Stimulated activated CD4-positive, alpha-beta T cell treated with anti-CD3 and anti-CD28 coated beads, Interleukin-1b, Interleukin-23, amount 100 ng/mL, for 1 hour (primary cell): ENCODE results near the gene PID1.

Experiments
- DNase-seq, 2 donors: peaks; one replicate each; pipeline ENCODE4 v3.0.0-alpha.2; 2020; ENCODE audit warnings: low read depth in 2 of 2

The PID1 gene

DNA sequence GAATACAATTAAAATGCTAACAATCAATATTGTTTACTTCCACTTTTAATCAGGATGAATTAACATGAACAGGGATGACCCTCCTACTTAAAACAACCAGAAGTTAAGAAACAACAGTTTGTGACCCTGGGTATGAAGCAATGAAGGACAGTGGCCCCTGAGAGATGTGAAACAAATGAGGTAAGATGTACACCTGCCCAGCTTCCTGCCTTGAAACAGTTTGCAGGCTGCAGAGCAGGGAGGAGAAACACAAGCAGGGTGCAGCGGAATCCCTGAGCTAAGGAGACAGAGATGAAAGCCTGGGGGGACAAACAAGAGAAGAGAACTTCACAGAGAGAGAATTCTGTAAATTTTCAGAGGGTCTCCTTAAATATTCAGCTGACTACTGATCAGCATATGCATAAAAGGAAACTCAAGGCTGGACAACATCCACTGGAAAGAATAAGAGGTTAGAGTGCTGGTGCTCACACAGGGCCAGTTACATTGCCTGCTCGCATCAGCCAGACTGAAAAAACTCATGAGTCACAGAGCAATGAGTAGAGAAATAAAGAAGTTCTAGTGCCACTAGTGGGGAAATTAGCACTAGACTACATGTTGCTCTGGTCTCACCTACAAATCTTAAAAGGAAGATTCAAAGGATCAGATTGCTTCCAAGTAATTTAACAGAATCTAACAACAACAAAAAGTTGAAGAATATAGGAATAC, 106.4 kb downstream of the PID1 start:
- no peak for DNase-seq

DNA sequence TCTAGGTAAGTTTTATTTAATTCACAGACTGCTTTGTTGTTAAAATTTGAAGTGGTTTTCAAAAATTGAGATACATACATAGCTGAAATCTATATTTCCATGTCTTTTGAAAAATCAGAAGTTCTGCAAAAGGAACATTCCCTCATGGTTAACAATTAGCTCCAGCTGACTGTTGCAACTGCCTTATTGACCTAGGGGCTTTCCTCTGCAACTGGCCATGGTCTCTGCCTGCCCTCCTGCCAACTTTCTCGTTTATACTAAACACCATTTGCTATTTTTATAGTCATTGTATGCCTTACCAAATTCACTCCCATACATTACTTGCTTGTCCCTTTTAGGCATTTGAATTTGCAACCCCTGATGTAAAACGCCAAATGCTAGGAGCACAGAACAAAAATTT, 107.2 kb downstream of the PID1 start:
- no peak for DNase-seq

DNA sequence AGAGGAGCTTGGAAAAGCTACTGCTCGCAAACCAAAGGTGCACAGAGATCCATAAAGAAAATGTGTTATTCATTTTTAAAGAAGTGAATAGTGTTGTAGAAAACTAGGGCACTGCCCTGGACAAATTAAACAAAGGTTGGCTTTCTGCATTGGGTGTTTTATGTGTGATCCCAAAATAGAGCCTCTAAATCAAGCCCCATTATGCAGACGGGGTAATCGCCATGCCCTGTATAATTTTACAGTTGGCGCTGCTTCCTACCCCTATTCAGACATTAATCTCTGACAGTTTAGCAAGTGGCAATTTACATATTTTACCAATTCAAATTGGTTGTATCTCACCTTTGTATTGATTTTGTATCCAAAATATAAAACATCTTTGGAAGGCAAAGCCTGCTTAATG, 109.1 kb downstream of the PID1 start:
- DNase-seq: no peak

DNA sequence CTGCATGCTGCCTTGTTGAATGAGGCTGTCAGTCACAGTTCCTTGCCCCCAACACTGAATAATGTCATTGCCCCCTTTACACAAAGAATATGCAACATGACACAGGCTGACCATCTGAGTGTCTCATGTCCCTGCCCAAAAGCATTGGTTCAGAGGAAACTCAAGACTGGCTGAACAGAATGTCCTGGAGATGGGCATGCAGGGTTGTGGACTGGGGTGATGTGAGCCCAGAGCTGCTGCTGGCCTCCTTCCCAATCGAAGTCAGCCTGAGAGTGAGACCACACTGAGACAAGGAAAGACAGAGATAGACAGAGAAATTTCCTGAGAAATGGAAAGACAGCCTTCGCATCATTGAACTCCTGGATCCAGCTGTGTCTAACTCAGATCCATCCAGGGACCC, 110.1 kb downstream of the PID1 start:
- no peak for DNase-seq

DNA sequence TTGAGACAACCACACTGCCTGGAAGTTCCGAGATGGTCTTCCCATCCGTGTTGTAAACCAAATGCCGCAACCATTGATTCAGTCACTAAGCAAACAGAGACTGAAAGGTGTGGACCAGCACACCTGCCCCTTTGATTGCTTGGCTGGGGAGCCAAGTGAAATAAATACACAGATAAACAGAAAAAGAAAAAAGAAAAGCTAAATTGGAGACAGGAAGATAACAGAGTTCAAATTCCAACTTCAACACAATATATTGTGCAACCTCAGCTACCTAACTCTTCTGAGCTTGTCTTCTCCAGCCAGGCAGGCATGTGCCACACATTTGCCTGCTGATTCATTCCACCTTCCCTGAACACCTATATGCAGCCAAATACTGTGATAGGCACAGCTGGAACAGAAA, 110.9 kb downstream of the PID1 start:
- DNase-seq: no peak

DNA sequence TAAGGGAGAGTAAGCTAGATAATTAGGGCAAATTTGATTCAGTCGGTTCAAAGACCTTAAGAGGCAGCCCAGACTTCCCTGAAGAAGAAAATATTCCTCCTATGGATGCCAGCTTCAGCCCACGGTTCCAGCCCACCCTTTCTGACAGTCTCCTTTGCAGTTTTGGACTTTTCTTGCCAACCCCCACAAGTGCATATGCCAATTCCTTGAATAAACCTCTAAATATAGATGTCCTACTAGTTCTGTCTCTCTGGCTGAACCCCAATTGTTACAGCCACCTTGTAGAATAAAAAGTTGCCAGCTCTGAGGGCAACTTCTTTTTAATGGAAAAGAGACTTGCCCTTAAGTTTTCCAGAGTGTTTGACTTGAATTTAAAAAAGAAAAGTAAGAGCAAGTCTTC, 111.7 kb downstream of the PID1 start:
- no peak for DNase-seq

DNA sequence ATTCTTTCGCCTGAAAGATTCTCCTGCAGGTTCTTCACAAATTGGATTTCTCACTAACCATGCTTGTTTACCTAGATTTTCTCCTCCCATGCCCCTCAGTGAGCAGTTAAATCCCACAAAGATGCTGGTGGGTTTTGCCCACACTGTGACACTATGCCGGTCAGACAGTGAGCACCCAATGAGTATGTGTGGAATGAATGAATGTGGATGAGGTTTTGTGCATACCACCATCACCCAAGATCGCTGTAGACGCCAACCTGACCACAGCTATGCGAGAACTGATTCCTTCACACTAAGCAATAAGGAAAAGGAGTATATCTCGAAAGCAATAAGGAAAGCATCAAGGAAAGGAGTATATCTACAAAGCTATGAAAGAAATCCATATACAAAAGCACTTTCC, 116.7 kb downstream of the PID1 start:
- no peak for DNase-seq

DNA sequence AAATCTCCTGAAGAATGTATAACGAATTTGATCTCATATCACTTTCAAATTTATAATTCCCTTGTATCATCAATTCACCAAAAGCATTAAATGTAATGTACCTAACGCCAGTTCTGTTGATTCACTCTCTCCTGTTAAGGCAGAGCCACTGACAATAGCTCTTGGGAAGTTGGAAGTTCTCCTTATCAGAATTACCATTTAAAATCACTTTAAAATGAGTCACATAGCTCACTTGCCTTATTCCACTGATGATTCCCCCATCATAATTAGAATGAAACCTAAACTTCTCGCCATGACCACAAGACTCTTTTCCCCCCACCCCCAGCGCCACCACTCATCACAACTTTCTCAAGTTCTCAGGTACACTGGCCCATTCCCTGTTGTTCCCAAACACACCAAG, 117.1 kb downstream of the PID1 start:
- no peak for DNase-seq

DNA sequence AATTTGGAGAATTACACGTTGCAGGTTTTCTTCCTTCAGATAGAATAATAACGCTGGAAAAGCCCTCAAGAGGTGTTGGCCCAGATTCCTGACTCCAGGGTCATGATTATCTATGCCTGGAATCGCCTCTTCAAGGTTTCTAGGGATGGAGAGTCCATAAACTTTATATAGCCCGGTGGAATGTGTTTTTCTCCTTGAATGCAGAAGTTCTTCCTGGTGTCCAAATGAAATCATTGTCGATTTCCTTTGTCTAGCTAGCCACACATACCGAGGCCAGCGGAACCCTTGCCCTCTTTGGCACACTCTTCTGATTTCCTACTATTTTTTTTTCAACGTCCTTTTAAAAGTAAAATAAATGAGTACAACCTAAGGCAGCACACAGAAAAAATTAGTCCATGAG, 117.8 kb downstream of the PID1 start:
- DNase-seq: no peak

DNA sequence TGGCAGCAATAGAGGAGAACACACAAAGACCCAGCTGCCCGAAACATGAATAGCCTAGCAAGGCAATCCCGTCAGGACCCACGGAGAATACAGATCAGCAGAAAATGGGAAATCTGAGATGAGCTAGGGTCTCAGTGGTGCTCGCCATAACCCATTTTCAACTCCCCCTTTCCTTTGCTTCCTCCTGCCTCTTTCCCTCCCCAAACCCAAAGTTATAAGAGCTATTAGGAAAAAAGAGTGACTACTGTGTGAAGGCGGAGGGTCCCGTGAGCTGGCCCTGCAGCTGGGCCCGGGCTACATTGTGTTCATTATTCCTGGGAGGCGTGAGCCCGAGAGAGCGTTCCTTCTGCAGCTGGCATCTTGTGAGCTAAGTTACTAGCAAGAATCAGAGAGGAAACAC, 118.4 kb downstream of the PID1 start:
- no peak for DNase-seq

DNA sequence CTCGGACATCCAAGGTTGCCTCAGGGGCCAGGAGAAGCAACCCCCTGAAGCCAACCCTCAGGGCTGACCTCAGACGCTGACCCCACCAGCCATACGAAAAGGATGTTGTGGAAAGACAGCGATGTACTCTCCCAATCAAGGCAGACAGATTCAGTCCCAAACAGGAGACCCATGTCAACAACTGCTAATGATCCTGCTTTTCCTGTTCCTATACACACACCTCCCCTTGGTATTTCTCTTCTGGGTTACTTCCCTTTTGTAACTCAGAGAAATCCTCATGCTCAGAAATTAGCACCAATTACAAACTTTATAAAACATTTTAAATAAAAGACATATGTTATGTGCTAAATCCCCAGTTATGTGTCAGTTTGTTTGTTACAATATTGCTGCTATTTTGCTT, 120.8 kb downstream of the PID1 start:
- no peak for DNase-seq

DNA sequence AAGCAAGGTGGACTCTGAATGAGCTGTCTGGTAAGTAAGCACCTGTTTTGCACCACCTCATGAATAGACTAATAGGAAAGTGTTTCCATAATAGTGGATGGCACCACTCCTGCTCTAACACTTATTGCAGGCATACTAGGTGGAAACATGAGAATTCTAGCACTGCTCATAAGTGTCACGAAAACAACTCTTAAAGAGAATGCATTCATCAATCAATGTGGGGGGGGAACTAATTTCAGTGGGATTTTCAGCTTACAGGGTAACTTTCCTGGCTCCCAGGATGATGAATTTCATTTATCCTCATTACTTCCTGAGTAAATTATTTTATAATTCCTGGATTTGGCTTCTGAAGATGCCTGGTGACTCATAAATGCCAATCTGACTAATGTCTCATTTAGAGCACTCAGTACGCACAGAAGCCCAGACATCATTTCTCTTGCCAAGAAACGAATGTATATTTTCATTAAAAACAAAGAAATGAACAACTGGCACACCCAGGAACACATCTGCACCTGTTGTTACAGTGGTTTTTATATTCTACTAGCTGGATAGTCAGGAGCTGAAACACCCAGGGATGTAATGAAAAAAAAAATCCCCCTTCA, 129.6 kb downstream of the PID1 start:
- no peak for DNase-seq

DNA sequence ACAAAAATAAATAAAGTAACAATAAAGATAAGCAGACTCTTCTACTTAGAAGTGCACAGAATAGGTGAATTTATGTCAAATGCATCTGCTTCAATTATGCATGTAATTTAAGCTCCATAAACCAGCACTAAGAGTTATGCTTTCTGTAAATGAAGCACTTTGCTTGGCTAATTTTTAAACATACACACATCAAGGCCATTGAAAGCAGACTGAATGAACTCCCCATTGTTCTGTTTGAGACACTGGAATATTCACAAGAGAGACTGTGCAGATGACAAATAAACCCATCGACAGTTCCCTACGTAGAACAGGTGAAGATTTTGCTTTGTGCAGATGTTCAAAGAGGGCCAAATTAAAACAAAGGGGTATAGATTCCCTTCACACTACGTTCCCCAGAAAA, 133.4 kb downstream of the PID1 start:
- no peak for DNase-seq

DNA sequence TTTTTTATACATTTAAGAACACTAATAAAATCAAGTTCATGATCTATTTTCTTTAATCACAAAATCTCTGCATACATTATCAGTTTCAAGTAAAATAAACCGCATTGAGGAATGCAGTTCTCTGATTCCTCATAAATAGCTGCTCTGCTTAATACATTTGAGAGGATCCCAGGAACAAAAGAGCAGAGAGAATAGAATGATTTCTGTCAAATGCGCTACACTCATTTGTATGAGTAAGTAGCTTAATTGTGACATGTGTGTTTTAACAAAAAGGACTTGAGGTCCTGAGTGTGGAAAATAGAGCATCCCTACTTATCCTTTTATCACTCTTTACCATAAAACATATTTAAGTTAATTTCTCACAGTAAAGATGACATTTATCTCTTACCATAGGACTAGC, 134.0 kb downstream of the PID1 start:
- DNase-seq: no peak

DNA sequence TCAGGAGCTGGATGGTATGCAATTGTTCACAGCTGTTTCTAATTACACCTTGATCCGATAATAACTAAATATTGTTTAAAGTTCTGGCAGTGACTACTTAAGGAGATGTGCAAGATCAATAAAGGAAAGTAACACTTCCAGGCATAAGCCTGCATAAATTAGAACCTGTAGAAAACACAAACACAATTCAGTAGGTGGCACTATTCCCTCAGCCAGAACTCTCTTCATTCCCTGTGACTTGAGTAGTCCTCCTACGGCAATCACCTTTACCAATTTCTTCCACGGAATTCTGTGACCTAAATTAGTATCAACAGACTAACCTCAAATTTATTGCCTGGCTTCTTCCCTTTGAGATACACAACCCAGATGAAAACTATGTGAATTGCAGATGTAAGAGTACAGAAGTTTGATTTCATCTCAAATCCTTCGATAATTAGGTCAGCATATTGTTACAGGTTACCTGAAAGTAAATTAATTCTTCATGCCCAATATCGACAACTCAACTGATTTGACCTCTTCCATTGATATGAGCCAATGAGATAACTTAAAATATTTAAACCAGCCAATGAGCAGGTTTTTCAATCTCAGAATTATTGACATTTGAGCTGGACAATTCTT, 137.8 kb downstream of the PID1 start:
- no peak for DNase-seq

DNA sequence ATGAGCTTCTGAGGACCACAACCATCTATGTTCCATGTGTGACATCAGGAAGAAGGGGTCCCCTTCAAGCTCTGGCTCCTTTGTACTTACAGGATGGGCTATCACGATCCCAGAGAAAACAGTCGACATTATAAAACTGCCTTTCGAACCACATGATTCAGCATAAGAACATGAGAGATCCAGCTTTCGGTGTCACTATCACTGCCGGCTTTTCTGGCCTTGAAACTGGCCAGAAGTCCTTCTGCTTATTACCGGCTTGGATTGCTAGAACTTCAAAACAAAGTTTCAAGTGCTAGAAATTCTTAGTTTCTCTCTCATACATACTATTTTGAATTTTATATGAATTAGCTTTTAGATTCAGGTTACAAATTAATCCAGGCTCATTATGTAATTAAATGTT, 138.9 kb downstream of the PID1 start:
- DNase-seq: no peak

DNA sequence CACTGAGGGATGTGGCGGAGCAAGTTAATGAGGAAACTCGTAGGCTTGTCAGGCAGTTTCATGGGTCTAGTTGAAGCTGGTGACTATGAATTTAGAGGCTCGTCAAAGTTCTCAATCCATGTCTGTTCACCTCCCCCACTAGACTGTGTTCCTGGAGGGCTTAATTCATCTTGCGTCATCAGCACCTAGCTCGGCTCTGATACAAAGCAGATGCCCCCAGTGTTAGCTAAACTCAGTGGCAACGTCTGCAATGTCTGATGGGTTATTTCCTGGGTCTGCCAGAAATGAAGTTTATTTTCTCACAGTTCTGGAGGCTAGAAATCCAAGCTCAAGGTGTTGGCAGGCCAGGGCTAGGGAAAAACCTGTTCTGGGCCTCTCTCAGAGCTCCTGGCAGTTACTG, 140.6 kb downstream of the PID1 start:
- DNase-seq: no peak

DNA sequence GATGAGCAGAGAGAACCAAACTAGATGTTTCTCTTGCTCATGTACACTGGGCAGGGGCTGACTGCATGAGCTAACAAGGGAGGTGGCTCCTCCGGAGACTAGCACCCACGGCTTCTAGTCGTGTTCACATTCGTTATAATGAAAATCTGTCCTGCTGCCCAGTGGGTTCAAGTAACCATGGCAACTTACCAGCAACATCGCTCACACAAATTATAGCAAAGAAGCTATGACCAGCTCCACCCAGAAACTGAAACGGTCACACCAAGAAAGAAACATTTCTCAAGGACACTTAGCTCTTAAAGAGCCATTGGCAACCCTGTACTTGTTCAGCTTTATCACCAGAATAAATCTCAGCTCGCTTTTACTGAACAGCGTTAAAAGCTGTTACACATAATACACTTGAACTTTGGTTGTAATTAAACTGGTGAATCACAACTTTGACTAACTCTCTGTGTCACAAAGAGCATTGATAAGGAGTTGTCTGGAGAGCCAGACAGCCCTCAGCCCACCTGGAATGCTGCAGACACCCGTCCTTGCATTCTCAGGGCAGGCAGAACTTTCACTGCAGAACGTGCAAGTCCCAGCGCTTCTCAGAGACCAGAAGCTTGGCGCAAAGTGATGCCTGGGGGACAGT, 141.2 kb downstream of the PID1 start:
- no peak for DNase-seq

DNA sequence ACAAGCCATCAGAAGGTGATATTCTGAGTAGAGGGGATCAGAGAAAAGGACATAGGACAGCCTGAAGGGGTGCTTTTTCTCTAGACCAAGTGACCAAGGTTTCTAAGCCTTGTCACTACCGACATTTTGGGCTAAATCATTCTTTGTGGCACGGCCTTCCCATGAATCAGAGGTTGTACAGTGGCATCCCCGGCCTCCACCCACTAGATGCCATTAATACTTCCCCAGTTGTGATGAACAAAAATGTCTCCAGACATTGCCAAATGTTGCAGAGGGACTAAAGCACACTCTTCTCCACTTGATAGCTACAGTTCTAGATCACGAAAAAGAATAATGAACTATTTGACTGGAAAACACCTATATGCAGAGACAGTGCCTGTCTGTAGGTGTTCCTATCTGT, 143.6 kb downstream of the PID1 start:
- no peak for DNase-seq

DNA sequence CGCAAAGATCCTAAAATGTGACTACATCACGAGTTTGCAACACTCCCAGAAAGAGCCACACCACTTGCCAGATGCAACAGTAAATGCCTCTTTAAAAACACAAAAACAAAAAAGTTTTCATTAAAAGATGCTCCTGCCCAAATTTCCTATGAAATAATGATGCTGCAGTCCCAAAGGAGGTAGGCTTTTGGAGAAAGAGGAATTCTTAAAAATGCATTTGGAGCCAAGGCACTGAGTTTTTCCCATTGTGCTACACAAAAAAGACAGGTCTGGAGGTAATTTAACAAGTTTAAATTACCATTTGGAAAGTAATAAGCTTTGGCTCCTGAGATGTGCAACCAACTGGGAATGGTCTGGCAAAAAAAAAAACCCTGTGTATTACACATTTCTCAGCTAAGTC, 145.0 kb downstream of the PID1 start:
- DNase-seq: no peak

DNA sequence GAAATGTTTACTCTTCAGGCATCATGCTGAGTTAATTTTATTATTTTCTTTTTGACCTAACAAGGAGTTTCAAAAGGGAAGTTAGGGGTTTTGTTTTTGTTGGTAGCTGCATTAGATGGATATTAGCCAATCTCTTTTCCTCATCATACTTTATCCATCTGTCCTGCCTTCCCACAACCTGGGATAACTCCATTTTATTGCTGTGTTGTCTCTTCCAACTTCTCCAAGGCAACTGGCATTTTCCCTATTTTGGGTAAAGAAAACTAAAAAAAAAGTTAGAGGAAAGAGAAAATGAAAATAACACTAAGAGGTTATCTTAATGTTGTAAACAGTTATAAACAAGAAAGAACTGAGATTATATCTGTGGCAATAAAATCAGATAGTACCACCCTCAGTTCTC, 147.0 kb downstream of the PID1 start:
- DNase-seq: no peak

DNA sequence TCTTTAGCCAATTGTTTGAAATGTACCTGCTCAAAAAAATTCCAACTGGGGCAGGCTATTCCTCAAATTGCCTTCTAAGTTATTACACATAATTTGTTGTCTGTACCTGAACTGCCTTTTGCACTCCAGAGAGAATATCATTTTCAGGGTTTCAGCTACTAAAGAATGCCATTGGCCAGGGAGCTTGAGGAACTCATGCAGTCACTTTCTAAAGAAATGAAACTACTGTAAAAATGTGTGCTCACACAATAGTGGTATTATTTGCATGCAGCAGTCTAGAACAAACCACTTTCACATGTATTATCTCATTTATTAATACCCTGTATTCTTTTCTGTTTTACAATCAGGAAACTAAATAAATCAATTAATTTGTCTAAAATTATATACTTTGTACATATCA, 152.2 kb downstream of the PID1 start:
- no peak for DNase-seq

DNA sequence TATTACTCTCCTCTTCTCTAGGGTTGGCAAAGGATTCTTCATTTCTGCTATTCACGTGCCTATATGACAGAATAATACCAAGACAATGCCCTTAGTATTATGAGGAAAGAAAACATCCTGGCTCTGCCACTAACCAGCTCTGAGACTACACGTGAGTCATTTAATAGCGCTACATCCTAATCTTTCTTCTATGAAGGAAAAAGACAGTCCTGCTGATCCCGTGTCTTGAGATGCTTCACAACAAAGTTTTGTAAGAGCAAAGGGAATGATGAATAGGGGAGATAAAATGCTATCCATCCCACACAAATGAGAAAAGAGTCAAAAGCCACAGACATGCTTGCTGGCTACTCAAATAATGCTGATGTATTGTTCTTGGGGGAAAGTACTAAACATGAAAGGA, 152.8 kb downstream of the PID1 start:
- DNase-seq: no peak
